ENCODE measurements around the gene RIPK3.
"Not testable (repeated sequence)": the region's sequence is repeated elsewhere in the genome, so short reads cannot be mapped to it uniquely, and the experiment has no call there.

RIPK3 gene

GRCh38 chr14:24369463-24369862 is 29.7 kb upstream of the RIPK3 start:
- DNase-seq = no peak

GRCh38 chr14:24368562-24369252 is 28.9 kb upstream of the RIPK3 start:
- DNase-seq = no peak

GRCh38 chr14:24368212-24368561 is 28.4 kb upstream of the RIPK3 start:
- no peak for DNase-seq

- DNase-seq = peak; percentile 61
Measured at GRCh38 chr14:24367514-24368211, 27.9 kb upstream of the RIPK3 start, which contains the start of gene NFATC4. Gene NFATC4, plus strand, starts transcription at chr14:24368184. Its CDS starts 157 bp downstream, at chr14:24368341.

GRCh38 chr14:24366721-24367513 is 27.1 kb upstream of the RIPK3 start:
- DNase-seq = peak; percentile 98

- peak; percentile 69 for DNase-seq
Measured at GRCh38 chr14:24366413-24366720, 26.6 kb upstream of the RIPK3 start.

GRCh38 chr14:24365600-24366412 is 26.0 kb upstream of the RIPK3 start:
- DNase-seq = peak; percentile 77

- DNase-seq = no peak
Measured at GRCh38 chr14:24364841-24365240, 25.1 kb upstream of the RIPK3 start.

GRCh38 chr14:24363401-24363800 is 23.6 kb upstream of the RIPK3 start:
- no peak for DNase-seq

GRCh38 chr14:24362241-24362960 is 22.6 kb upstream of the RIPK3 start:
- no peak for DNase-seq

- DNase-seq = no peak
Measured at GRCh38 chr14:24361326-24361725, 21.5 kb upstream of the RIPK3 start.

GRCh38 chr14:24360281-24360680 is 20.5 kb upstream of the RIPK3 start:
- DNase-seq = no peak

- DNase-seq = no peak
Measured at GRCh38 chr14:24356208-24356607, 16.4 kb upstream of the RIPK3 start.

- DNase-seq = no peak
Measured at GRCh38 chr14:24355009-24355408, 15.2 kb upstream of the RIPK3 start.

GRCh38 chr14:24354482-24354825 is 14.7 kb upstream of the RIPK3 start:
- not testable (repeated sequence) for DNase-seq

GRCh38 chr14:24353559-24354481 is 14.0 kb upstream of the RIPK3 start:
- no peak for DNase-seq

GRCh38 chr14:24351517-24351916 is 11.7 kb upstream of the RIPK3 start:
- no peak for DNase-seq

- DNase-seq = no peak
Measured at GRCh38 chr14:24349742-24350141, 10.0 kb upstream of the RIPK3 start.

GRCh38 chr14:24348186-24348585 is 8.4 kb upstream of the RIPK3 start:
- DNase-seq = no peak

- no peak for DNase-seq
Measured at GRCh38 chr14:24347134-24347533, 7.3 kb upstream of the RIPK3 start.

All from NCI-H2029 treated with DMSO at 0.1 percent for 48 hours (cell line).